ENCODE data around the gene RPUSD1. TPM values are rescaled to one million over a fixed set of nuclear protein-coding genes. Genes with fewer than 3 reads are reported as not detected.

Gene RPUSD1
- total RNA-seq, 4 donors from 2014 or later: 13.4 to 25.8 (median 22.1) TPM

DNA sequence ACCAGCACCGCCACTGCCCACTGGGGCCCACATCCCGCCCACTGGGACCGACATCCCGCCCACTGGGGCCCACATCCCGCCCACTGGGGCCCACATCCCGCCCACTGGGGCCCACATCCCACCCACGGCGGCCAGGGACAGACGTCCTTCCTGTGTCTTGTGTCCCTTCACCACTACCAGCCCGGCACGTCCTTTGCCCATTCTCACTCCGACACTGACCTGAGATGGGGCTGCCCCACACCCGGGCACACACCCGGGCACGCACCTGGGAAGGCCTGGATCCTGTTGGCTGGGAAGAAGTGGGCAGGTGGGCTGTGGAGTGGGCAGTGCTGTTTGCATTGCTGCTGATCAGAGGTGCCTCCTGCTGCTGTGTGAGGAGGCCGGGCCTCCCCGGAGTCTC lies 40.7 kb upstream of the RPUSD1 start:
- Histone ChIP-seq H3K27me3 (peaks cover 81% of the 10 kb centered on the region), H3K36me3 (no peaks in the 10 kb centered on the region), H3K4me1 (peaks cover 0 to 13% (median 6%) of the 10 kb centered on the region in 3 donors), H3K27ac (no peak overlapping the region), H3K4me3 (no peak overlapping the region), H3K9me3 (peaks cover 0 to 9% (median 0%) of the 10 kb centered on the region in 3 donors)
- ATAC-seq: no peak
- TF ChIP-seq POLR2A (IDR thresholded peaks at IDR 0.05): no peak
- TF ChIP-seq EP300 (IDR thresholded peaks at IDR 0.05): no peak
- no peak for TF ChIP-seq POLR2AphosphoS5 (IDR thresholded peaks at IDR 0.05)
- TF ChIP-seq, protein P1, sequence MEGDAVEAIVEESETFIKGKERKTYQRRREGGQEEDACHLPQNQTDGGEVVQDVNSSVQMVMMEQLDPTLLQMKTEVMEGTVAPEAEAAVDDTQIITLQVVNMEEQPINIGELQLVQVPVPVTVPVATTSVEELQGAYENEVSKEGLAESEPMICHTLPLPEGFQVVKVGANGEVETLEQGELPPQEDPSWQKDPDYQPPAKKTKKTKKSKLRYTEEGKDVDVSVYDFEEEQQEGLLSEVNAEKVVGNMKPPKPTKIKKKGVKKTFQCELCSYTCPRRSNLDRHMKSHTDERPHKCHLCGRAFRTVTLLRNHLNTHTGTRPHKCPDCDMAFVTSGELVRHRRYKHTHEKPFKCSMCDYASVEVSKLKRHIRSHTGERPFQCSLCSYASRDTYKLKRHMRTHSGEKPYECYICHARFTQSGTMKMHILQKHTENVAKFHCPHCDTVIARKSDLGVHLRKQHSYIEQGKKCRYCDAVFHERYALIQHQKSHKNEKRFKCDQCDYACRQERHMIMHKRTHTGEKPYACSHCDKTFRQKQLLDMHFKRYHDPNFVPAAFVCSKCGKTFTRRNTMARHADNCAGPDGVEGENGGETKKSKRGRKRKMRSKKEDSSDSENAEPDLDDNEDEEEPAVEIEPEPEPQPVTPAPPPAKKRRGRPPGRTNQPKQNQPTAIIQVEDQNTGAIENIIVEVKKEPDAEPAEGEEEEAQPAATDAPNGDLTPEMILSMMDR (IDR thresholded peaks at IDR 0.05): no peak
- 100% methylated on average over 2 of the region's 17 CpGs; no CpG with 5 or more reads in 1 of the 2 donors for WGBS, 2 donors (ENCODE audit: low coverage in 1 of 2)

DNA sequence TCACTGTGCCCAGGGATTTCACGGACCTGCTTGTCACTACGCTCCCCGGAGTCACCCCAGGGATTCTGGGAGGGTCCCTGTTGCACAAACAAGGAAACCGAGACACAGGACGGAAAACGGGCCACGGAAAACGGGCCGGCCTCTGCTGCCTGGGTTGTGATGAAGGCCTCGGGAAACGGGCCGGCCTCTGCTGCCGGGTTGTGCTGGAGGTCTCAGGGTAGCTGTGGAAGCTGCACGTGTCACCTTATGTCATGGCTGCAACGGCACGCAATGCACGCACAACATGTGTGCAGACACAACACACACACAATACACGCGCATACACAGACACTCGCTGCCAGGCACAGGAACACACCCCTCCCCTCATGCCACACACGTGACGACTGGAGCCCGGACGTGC lies 39.3 kb upstream of the RPUSD1 start:
- Histone ChIP-seq H3K27me3 (peaks cover 81% of the 10 kb centered on the region), H3K9me3 (no peaks in the 10 kb centered on the region), H3K4me3 (no peak overlapping the region), H3K4me1 (peaks cover 0 to 13% (median 6%) of the 10 kb centered on the region in 3 donors), H3K27ac (no peak overlapping the region), H3K36me3 (no peaks in the 10 kb centered on the region)
- WGBS, 2 donors (ENCODE audit: low coverage in 1 of 2): 83 to 86% methylated on average over 9 to 17 of the region's 24 CpGs
- TF ChIP-seq POLR2AphosphoS5 (IDR thresholded peaks at IDR 0.05): no peak
- no peak for TF ChIP-seq EP300 (IDR thresholded peaks at IDR 0.05)
- TF ChIP-seq, protein P1 (IDR thresholded peaks at IDR 0.05): no peak
- no peak for ATAC-seq

DNA sequence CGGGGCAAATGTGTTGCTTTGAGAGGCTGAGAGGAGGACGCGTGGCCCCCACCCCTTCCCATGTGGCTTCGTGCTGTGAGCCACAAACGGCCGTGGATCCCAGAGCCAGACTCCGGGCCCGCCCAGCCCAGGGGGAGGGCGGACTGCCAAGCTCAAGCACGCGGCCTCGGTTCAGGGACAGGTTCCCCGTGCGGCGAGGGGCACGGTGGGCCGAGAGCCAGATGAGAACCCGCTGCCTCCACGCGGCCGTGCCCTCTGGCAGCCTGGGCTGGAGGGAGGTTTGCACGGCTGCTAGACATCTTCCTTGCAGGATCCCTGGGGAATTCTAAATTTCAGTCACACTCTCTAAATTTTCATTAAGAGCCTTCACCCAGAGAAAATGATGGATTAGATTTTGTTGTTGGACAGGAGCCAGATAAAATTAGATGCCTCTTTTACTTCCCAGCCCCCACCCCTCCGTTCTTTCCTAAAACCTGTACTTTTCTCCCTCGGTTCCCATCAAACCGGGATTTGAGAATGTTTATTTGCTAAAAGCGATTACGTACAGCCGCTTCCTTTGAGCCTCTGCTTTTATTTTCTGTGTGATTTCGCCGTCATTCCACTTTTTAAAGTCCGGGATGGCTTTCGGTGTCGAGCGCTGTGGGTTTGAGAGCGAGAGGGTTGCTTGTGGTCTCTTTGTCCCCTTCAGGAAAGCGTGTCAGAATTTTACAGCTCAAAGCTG lies 37.3 kb upstream of the RPUSD1 start:
- peak overlapping the region in 1 of 2 donors; percentile 16 for H3K4me3 ChIP-seq
- H3K27me3 ChIP-seq: peaks cover 84% of the 10 kb centered on the region
- H3K36me3 ChIP-seq: no peaks in the 10 kb centered on the region
- WGBS, 2 donors (ENCODE audit: low coverage in 1 of 2): 28% methylated on average over 10 to 25 of the region's 36 CpGs
- ATAC-seq: no peak
- peaks cover 0 to 13% (median 6%) of the 10 kb centered on the region in 3 donors for H3K4me1 ChIP-seq
- no peak overlapping the region for H3K27ac ChIP-seq
- TF ChIP-seq EP300 (IDR thresholded peaks at IDR 0.05): no peak
- no peak for TF ChIP-seq POLR2AphosphoS5 (IDR thresholded peaks at IDR 0.05)
- TF ChIP-seq POLR2A (IDR thresholded peaks at IDR 0.05): no peak
- TF ChIP-seq, protein P1 (IDR thresholded peaks at IDR 0.05): no peak
- H3K9me3 ChIP-seq: no peaks in the 10 kb centered on the region

- H3K27me3 ChIP-seq: peaks cover 92% of the 10 kb centered on the region
- TF ChIP-seq POLR2AphosphoS5 (IDR thresholded peaks at IDR 0.05) (no peak), EP300 (IDR thresholded peaks at IDR 0.05) (no peak)
These were observed 36.4 kb upstream of the RPUSD1 start for GRCh38 chr16:824601-825000.

DNA sequence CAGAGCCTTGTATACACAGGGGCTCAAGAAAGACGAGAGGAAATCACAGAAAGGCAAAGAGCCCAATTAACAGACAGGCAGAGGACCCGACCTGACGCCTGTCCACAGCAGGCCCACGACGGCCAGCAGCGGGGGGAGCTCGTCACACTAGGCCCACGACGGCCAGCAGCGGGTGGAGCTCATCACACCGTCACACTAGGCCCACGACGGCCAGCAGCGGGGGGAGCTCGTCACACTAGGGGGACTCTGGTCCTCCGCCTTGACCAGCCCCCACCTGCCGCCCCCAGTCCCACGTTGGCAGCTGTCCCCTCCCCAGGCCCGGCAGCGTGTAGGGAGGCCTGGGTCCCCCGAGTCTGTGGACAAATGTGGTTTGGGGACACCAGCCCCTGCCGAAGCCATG lies 36.0 kb upstream of the RPUSD1 start:
- no peak for ATAC-seq
- Histone ChIP-seq H3K9me3 (no peaks in the 10 kb centered on the region), H3K27ac (no peak overlapping the region), H3K4me3 (no peak overlapping the region), H3K4me1 (peaks cover 0 to 13% (median 6%) of the 10 kb centered on the region in 3 donors), H3K36me3 (no peaks in the 10 kb centered on the region), H3K27me3 (peaks cover 95% of the 10 kb centered on the region)
- WGBS, 2 donors (ENCODE audit: low coverage in 1 of 2): 75% methylated on average over 2 of the region's 22 CpGs; no CpG with 5 or more reads in 1 of the 2 donors
- TF ChIP-seq EP300 (IDR thresholded peaks at IDR 0.05) (no peak), POLR2AphosphoS5 (IDR thresholded peaks at IDR 0.05) (no peak), POLR2A (IDR thresholded peaks at IDR 0.05) (no peak)
- TF ChIP-seq, protein P1 (IDR thresholded peaks at IDR 0.05): no peak

More at GRCh38 chr16:824601-825000, 36.4 kb upstream of the RPUSD1 start:
- no peaks in the 10 kb centered on the region for H3K36me3 ChIP-seq
- H3K9me3 ChIP-seq: no peaks in the 10 kb centered on the region
- peaks cover 0 to 13% (median 6%) of the 10 kb centered on the region in 3 donors for H3K4me1 ChIP-seq
- no peak for ATAC-seq
- no peak overlapping the region for H3K4me3 ChIP-seq
- 90% methylated on average over 2 of the region's 25 CpGs; no CpG with 5 or more reads in 1 of the 2 donors for WGBS, 2 donors (ENCODE audit: low coverage in 1 of 2)
- no peak overlapping the region for H3K27ac ChIP-seq

Measured in gastroesophageal sphincter (tissue), 4 donors.